Gastroesophageal sphincter (tissue), 4 donors: ENCODE results near the gene RAI1. TPM values are rescaled to one million over a fixed set of nuclear protein-coding genes. Genes with fewer than 3 reads are reported as not detected.
"Not testable (repeated sequence)": the region's sequence is repeated elsewhere in the genome, so short reads cannot be mapped to it uniquely, and the experiment has no call there.

ENCODE experiments used
- ATAC-seq: fragments of 150-250 bp; one replicate; pipeline ENCODE4 v1.9.1; 2016; ENCODE audit warnings: mild to moderate bottlenecking, moderate library complexity
- H3K27ac ChIP-seq, 4 donors: fragments of 200-600 bp; sonication (generic) in 3 of 4; 1 replicate in 3 of 4; 2 replicates in 1 of 4; pipeline ENCODE4 v1.5.1; 2016 to 2019
- H3K27me3 ChIP-seq: fragments of 200-600 bp; sonication (generic); one replicate; pipeline ENCODE4 v1.5.1; 2019
- H3K36me3 ChIP-seq, 2 donors: fragments of 200-600 bp; sonication (generic); one replicate each; pipeline ENCODE4 v1.5.1; 2019; ENCODE audit warnings: control low read depth in 1 of 2
- H3K4me1 ChIP-seq, 3 donors: fragments of 200-600 bp; sonication (generic); 1 replicate in 2 of 3; 2 replicates in 1 of 3; pipeline ENCODE4 v1.5.1; 2016 to 2019; ENCODE audit warnings: control low read depth in 2 of 3
- H3K4me3 ChIP-seq, 2 donors: fragments of 200-600 bp; sonication (generic); one replicate each; pipeline ENCODE4 v1.5.1; 2019; ENCODE audit warnings: mild to moderate bottlenecking in 1 of 2, moderate library complexity in 1 of 2
- H3K9me3 ChIP-seq, 3 donors: fragments of 200-600 bp; sonication (generic); one replicate each; pipeline ENCODE4 v1.5.1; 2017 to 2019; ENCODE audit warnings: control low read depth in 2 of 3
- CTCF ChIP-seq, 4 experiments: fragments of 200-600 bp in 2 of 4; fragments of 450-650 bp in 2 of 4; sonication (generic) in 1 of 4; IDR thresholded peaks; one replicate each; pipeline ENCODE4 v1.5.1; 2017 to 2019; ENCODE audit warnings: antibody characterized with exemption in 4 of 4, mild to moderate bottlenecking in 2 of 4, moderate library complexity in 2 of 4
- EP300 ChIP-seq: sonication (generic); formaldehyde crosslinking; IDR thresholded peaks from one replicate; pipeline ENCODE4 v1.6.1; 2017; ENCODE audit warnings: antibody characterized with exemption, mild to moderate bottlenecking
- POLR2A ChIP-seq, 2 donors: fragments of 450-650 bp; IDR thresholded peaks; one replicate each; pipeline ENCODE4 v1.6.1; 2017; ENCODE audit warnings: antibody characterized with exemption in 2 of 2, mild to moderate bottlenecking in 2 of 2, moderate library complexity in 1 of 2
- POLR2AphosphoS5 ChIP-seq: sonication (generic); formaldehyde crosslinking; IDR thresholded peaks from one replicate; pipeline ENCODE4 v1.6.1; 2017; ENCODE audit warnings: antibody characterized with exemption
- WGBS, 2 donors: methylation state at CpG; one replicate each; pipeline ENCODE4 v1.1.5; 2018; ENCODE audit warnings: low coverage in 1 of 2; 5-methylcytosine and 5-hydroxymethylcytosine counted together
- total RNA-seq, 4 donors: library from RNA; depleted of rRNA; stranded (reverse); fragments of >200 nt; gene quantifications; one replicate each; pipeline ENCODE4 v1.1.0, GENCODE V29; 2016

Gene RAI1
- total RNA-seq, 4 donors from 2014 or later, result 15.9 to 39.7 (median 28.3) TPM

GRCh38 chr17:17675416-17675815, 5.8 kb upstream of the RAI1 start:
- ATAC-seq, result no peak
- WGBS, 2 donors, result 89 to 91% methylated on average over 3 to 6 of the region's 6 CpGs
- no peaks in the 10 kb centered on the region for H3K9me3 ChIP-seq
- no peak for TF ChIP-seq EP300
- TF ChIP-seq POLR2AphosphoS5, result no peak
- no peak for TF ChIP-seq CTCF (IDR thresholded peaks at IDR 0.05)
- no peak for TF ChIP-seq POLR2A (IDR thresholded peaks at IDR 0.05)
- H3K27ac ChIP-seq, result no peak overlapping the region
- H3K36me3 ChIP-seq, result no peaks in the 10 kb centered on the region
- no peaks in the 10 kb centered on the region for H3K4me1 ChIP-seq
- no peaks in the 10 kb centered on the region for H3K27me3 ChIP-seq
- no peak overlapping the region for H3K4me3 ChIP-seq

- Histone ChIP-seq H3K4me3 (no peak overlapping the region), H3K27ac (no peak overlapping the region), H3K4me1 (peaks cover 0 to 5% (median 0%) of the 10 kb centered on the region in 3 donors), H3K27me3 (no peaks in the 10 kb centered on the region), H3K36me3 (no peaks in the 10 kb centered on the region), H3K9me3 (no peaks in the 10 kb centered on the region)
- WGBS, 2 donors, result 74 to 96% methylated on average over 3 to 11 of the region's 11 CpGs
- TF ChIP-seq EP300 (no peak), CTCF (IDR thresholded peaks at IDR 0.05) (no peak), POLR2A (IDR thresholded peaks at IDR 0.05) (no peak), POLR2AphosphoS5 (no peak)
- ATAC-seq, result no peak
Observed at GRCh38 chr17:17675925-17676534, 5.2 kb upstream of the RAI1 start.

GRCh38 chr17:17676752-17677151, 4.5 kb upstream of the RAI1 start:
- Histone ChIP-seq H3K9me3 (no peaks in the 10 kb centered on the region), H3K36me3 (no peaks in the 10 kb centered on the region), H3K27me3 (no peaks in the 10 kb centered on the region), H3K4me1 (peaks cover 0 to 6% (median 0%) of the 10 kb centered on the region in 3 donors), H3K4me3 (no peak overlapping the region), H3K27ac (no peak overlapping the region)
- no peak for ATAC-seq
- WGBS, 2 donors, result 93 to 100% methylated on average over 2 of the region's 6 CpGs
- TF ChIP-seq POLR2AphosphoS5 (no peak), EP300 (no peak), POLR2A (IDR thresholded peaks at IDR 0.05) (no peak), CTCF (IDR thresholded peaks at IDR 0.05) (no peak)

GRCh38 chr17:17677299-17678040, 3.8 kb upstream of the RAI1 start:
- Histone ChIP-seq H3K4me3 (no peak overlapping the region), H3K27me3 (no peaks in the 10 kb centered on the region), H3K36me3 (no peaks in the 10 kb centered on the region), H3K27ac (no peak overlapping the region), H3K9me3 (no peaks in the 10 kb centered on the region), H3K4me1 (peaks cover 0 to 13% (median 0%) of the 10 kb centered on the region in 3 donors)
- WGBS, 2 donors, result 80 to 86% methylated on average over 1 of the region's 2 CpGs
- no peak for ATAC-seq
- TF ChIP-seq EP300, result no peak
- TF ChIP-seq POLR2AphosphoS5, result no peak
- no peak for TF ChIP-seq POLR2A (IDR thresholded peaks at IDR 0.05)
- TF ChIP-seq CTCF (IDR thresholded peaks at IDR 0.05), result no peak

- H3K9me3 ChIP-seq, ATAC-seq, H3K36me3 ChIP-seq, H3K4me3 ChIP-seq, H3K27me3 ChIP-seq, H3K27ac ChIP-seq: not testable (repeated sequence)
- WGBS, 2 donors, result 73 to 86% methylated on average over 4 to 5 of the region's 5 CpGs
- peaks cover 0 to 16% (median 1%) of the 10 kb centered on the region in 3 donors for H3K4me1 ChIP-seq
Observed at GRCh38 chr17:17678063-17678699, 3.1 kb upstream of the RAI1 start.
